Activated CD4-positive, alpha-beta T cell treated with anti-CD3 and anti-CD28 coated beads, Interleukin-2, amount 10 ng/mL, durations not matched to agents 24 days and 14 days (primary cell): ENCODE data around the gene SLC45A2. TPM values are rescaled to one million over a fixed set of nuclear protein-coding genes. Genes with fewer than 3 reads are reported as not detected.

ENCODE experiments used
- DNase-seq: peaks from one replicate; pipeline ENCODE4 v3.0.0; 2022
- H3K27ac Mint-ChIP-seq: one replicate; pipeline ENCODE4 v1.8.0; 2022; ENCODE audit warnings: mild to moderate bottlenecking, mixed read lengths
- H3K27me3 Mint-ChIP-seq: one replicate; pipeline ENCODE4 v1.8.0; 2022; ENCODE audit warnings: mixed read lengths
- H3K36me3 Mint-ChIP-seq: one replicate; pipeline ENCODE4 v1.8.0; 2022; ENCODE audit warnings: low read depth, mild to moderate bottlenecking, mixed read lengths
- H3K4me1 Mint-ChIP-seq: one replicate; pipeline ENCODE4 v1.8.0; 2021; ENCODE audit warnings: mixed read lengths
- H3K4me3 Mint-ChIP-seq: one replicate; pipeline ENCODE4 v1.8.0; 2022; ENCODE audit warnings: mild to moderate bottlenecking, moderate library complexity, mixed read lengths
- H3K9me3 Mint-ChIP-seq: one replicate; pipeline ENCODE4 v1.8.0; 2021; ENCODE audit warnings: mixed read lengths
- intact Hi-C: fragments of 100-400 bp; cut with micrococcal nuclease; formaldehyde crosslinking; loops from one replicate; pipeline ENCODE4 v1.15.1; 2023
- total RNA-seq: library from RNA; stranded (reverse); gene quantifications from 2 replicates; pipeline ENCODE4 v1.2.3, GENCODE V29; 2022

The SLC45A2 gene
- total RNA-seq, 1 donor from 2014 or later: not detected

GRCh38 chr5:34002629-34003328 is 18.3 kb upstream of the SLC45A2 start:
- DNase-seq: no peak
- intact Hi-C loops: no loop called here
- Mint-ChIP-seq H3K27ac (no peak overlapping the region), H3K27me3 (no peaks in the 10 kb centered on the region), H3K4me3 (no peak overlapping the region), H3K36me3 (peaks cover 17% of the 10 kb centered on the region), H3K4me1 (peaks cover 15% of the 10 kb centered on the region), H3K9me3 (no peaks in the 10 kb centered on the region)

GRCh38 chr5:34001241-34001841 is 16.8 kb upstream of the SLC45A2 start:
- no peak for DNase-seq
- peaks cover 23% of the 10 kb centered on the region for H3K36me3 Mint-ChIP-seq
- no peak overlapping the region for H3K27ac Mint-ChIP-seq
- H3K9me3 Mint-ChIP-seq: no peaks in the 10 kb centered on the region
- no peak overlapping the region for H3K4me3 Mint-ChIP-seq
- peaks cover 13% of the 10 kb centered on the region for H3K4me1 Mint-ChIP-seq
- H3K27me3 Mint-ChIP-seq: no peaks in the 10 kb centered on the region
- intact Hi-C loops: no loop called here

GRCh38 chr5:33999978-34000377 is 15.5 kb upstream of the SLC45A2 start:
- DNase-seq: no peak
- no peak overlapping the region for H3K27ac Mint-ChIP-seq
- H3K27me3 Mint-ChIP-seq: no peaks in the 10 kb centered on the region
- intact Hi-C loops: no loop called here
- peaks cover 17% of the 10 kb centered on the region for H3K36me3 Mint-ChIP-seq
- peaks cover 11% of the 10 kb centered on the region for H3K4me1 Mint-ChIP-seq
- H3K4me3 Mint-ChIP-seq: no peak overlapping the region
- H3K9me3 Mint-ChIP-seq: no peaks in the 10 kb centered on the region

GRCh38 chr5:33997331-33997983 is 13.0 kb upstream of the SLC45A2 start:
- no peak overlapping the region for H3K27ac Mint-ChIP-seq
- DNase-seq: peak; percentile 79
- H3K4me3 Mint-ChIP-seq: no peak overlapping the region
- no peaks in the 10 kb centered on the region for H3K9me3 Mint-ChIP-seq
- intact Hi-C loops: no loop called here
- H3K4me1 Mint-ChIP-seq: peaks cover 21% of the 10 kb centered on the region
- H3K27me3 Mint-ChIP-seq: no peaks in the 10 kb centered on the region
- peaks cover 11% of the 10 kb centered on the region for H3K36me3 Mint-ChIP-seq

- peaks cover 21% of the 10 kb centered on the region for H3K4me1 Mint-ChIP-seq
- intact Hi-C loops: no loop called here
- H3K36me3 Mint-ChIP-seq: peaks cover 11% of the 10 kb centered on the region
- H3K9me3 Mint-ChIP-seq: no peaks in the 10 kb centered on the region
- no peak overlapping the region for H3K4me3 Mint-ChIP-seq
- no peak for DNase-seq
- no peaks in the 10 kb centered on the region for H3K27me3 Mint-ChIP-seq
- no peak overlapping the region for H3K27ac Mint-ChIP-seq
These were observed 11.4 kb upstream of the SLC45A2 start for GRCh38 chr5:33995865-33996264.

GRCh38 chr5:33994845-33995244 is 10.4 kb upstream of the SLC45A2 start:
- Mint-ChIP-seq H3K36me3 (peaks cover 11% of the 10 kb centered on the region), H3K4me3 (peak overlapping the region; percentile 1), H3K27me3 (no peaks in the 10 kb centered on the region), H3K9me3 (no peaks in the 10 kb centered on the region), H3K27ac (peak overlapping the region; percentile 1), H3K4me1 (peaks cover 21% of the 10 kb centered on the region)
- intact Hi-C loops: no loop called here
- DNase-seq: peak; percentile 65

GRCh38 chr5:33992864-33993263 is 8.4 kb upstream of the SLC45A2 start:
- intact Hi-C loops: no loop called here
- H3K9me3 Mint-ChIP-seq: peaks cover 8% of the 10 kb centered on the region
- peaks cover 27% of the 10 kb centered on the region for H3K36me3 Mint-ChIP-seq
- H3K4me3 Mint-ChIP-seq: no peak overlapping the region
- DNase-seq: no peak
- no peak overlapping the region for H3K27ac Mint-ChIP-seq
- peaks cover 21% of the 10 kb centered on the region for H3K4me1 Mint-ChIP-seq
- no peaks in the 10 kb centered on the region for H3K27me3 Mint-ChIP-seq

GRCh38 chr5:33985447-33985846 is 954 bp upstream of the SLC45A2 start:
- no peak for DNase-seq
- Mint-ChIP-seq H3K9me3 (peaks cover 8% of the 10 kb centered on the region), H3K27ac (no peak overlapping the region), H3K36me3 (peaks cover 24% of the 10 kb centered on the region), H3K4me1 (no peaks in the 10 kb centered on the region), H3K4me3 (no peak overlapping the region), H3K27me3 (no peaks in the 10 kb centered on the region)
- intact Hi-C loops: no loop called here

- no peaks in the 10 kb centered on the region for H3K27me3 Mint-ChIP-seq
- no peak overlapping the region for H3K27ac Mint-ChIP-seq
- no peaks in the 10 kb centered on the region for H3K4me1 Mint-ChIP-seq
- H3K36me3 Mint-ChIP-seq: peaks cover 21% of the 10 kb centered on the region
- no peak for DNase-seq
- intact Hi-C loops: no loop called here
- peaks cover 8% of the 10 kb centered on the region for H3K9me3 Mint-ChIP-seq
- no peak overlapping the region for H3K4me3 Mint-ChIP-seq
These were observed 315 bp downstream of the SLC45A2 start for GRCh38 chr5:33984178-33984577.

- Mint-ChIP-seq H3K36me3 (peaks cover 3% of the 10 kb centered on the region), H3K27me3 (peaks cover 2% of the 10 kb centered on the region), H3K9me3 (no peaks in the 10 kb centered on the region), H3K4me3 (no peak overlapping the region), H3K27ac (no peak overlapping the region), H3K4me1 (no peaks in the 10 kb centered on the region)
- intact Hi-C loops: no loop called here
- no peak for DNase-seq
These were observed 2.9 kb downstream of the SLC45A2 start for GRCh38 chr5:33981408-33982162.

GRCh38 chr5:33980030-33980429 is 4.5 kb downstream of the SLC45A2 start:
- H3K4me1 Mint-ChIP-seq: no peaks in the 10 kb centered on the region
- H3K27ac Mint-ChIP-seq: no peak overlapping the region
- H3K9me3 Mint-ChIP-seq: no peaks in the 10 kb centered on the region
- no peak overlapping the region for H3K4me3 Mint-ChIP-seq
- no peaks in the 10 kb centered on the region for H3K36me3 Mint-ChIP-seq
- no peak for DNase-seq
- intact Hi-C loops: no loop called here
- H3K27me3 Mint-ChIP-seq: peaks cover 7% of the 10 kb centered on the region

- H3K9me3 Mint-ChIP-seq: no peaks in the 10 kb centered on the region
- peaks cover 9% of the 10 kb centered on the region for H3K27me3 Mint-ChIP-seq
- DNase-seq: no peak
- H3K27ac Mint-ChIP-seq: no peak overlapping the region
- H3K4me3 Mint-ChIP-seq: no peak overlapping the region
- no peaks in the 10 kb centered on the region for H3K36me3 Mint-ChIP-seq
- intact Hi-C loops: loop anchor here (10.0 kb wide), 1 partner anchor 544 kb away; no protein-coding TSS in a partner anchor
- peaks cover 4% of the 10 kb centered on the region for H3K4me1 Mint-ChIP-seq
These were observed 6.2 kb downstream of the SLC45A2 start for GRCh38 chr5:33978306-33978705.

- no peaks in the 10 kb centered on the region for H3K36me3 Mint-ChIP-seq
These were observed 8.2 kb downstream of the SLC45A2 start for GRCh38 chr5:33976307-33976706.

GRCh38 chr5:33975852-33976251 is 8.6 kb downstream of the SLC45A2 start:
- peaks cover 10% of the 10 kb centered on the region for H3K4me1 Mint-ChIP-seq
- no peak for DNase-seq
- H3K9me3 Mint-ChIP-seq: no peaks in the 10 kb centered on the region
- no peaks in the 10 kb centered on the region for H3K36me3 Mint-ChIP-seq
- H3K4me3 Mint-ChIP-seq: no peak overlapping the region
- intact Hi-C loops: loop anchor here (10.0 kb wide), 1 partner anchor 541 kb away; no protein-coding TSS in a partner anchor
- H3K27ac Mint-ChIP-seq: no peak overlapping the region
- H3K27me3 Mint-ChIP-seq: peaks cover 11% of the 10 kb centered on the region

More at GRCh38 chr5:33976307-33976706, 8.2 kb downstream of the SLC45A2 start:
- H3K4me3 Mint-ChIP-seq: no peak overlapping the region
- peaks cover 11% of the 10 kb centered on the region for H3K27me3 Mint-ChIP-seq
- no peak for DNase-seq
- H3K9me3 Mint-ChIP-seq: no peaks in the 10 kb centered on the region
- H3K27ac Mint-ChIP-seq: no peak overlapping the region
- H3K4me1 Mint-ChIP-seq: peaks cover 10% of the 10 kb centered on the region
- intact Hi-C loops: loop anchor here (10.0 kb wide), 1 partner anchor 542 kb away; no protein-coding TSS in a partner anchor
